ENCODE data around the gene TPI1. TPM values are rescaled to one million over a fixed set of nuclear protein-coding genes. Genes with fewer than 3 reads are reported as not detected.
"Not testable (repeated sequence)": the region's sequence is repeated elsewhere in the genome, so short reads cannot be mapped to it uniquely, and the experiment has no call there.

TPI1 gene
- polyA plus RNA-seq, 1 of the 3 experiments (the other 2 are of a cell fraction): 1,175 TPM

- POLR2A ChIA-PET: interaction anchor here (0.6 to 4.0 kb wide), 22 partner anchors 8 to 269 kb away, joined by 3 to 45 read pairs (median 4); partner anchors contain the start of genes C12orf57, CDCA3, COPS7A and ENO2
- H3K9me2 ChIP-seq: no peaks in the 10 kb centered on the region
- peak within 1 kb of the TSS; percentile 42 for H2AFZ ChIP-seq (ENCODE audit: low read depth)
- no peaks in the 10 kb centered on the region for H3K27me3 ChIP-seq (ENCODE audit: insufficient read depth)
- H3K4me2 ChIP-seq: peak within 1 kb of the TSS; percentile 100
- peaks cover 39% of the 10 kb centered on the region for H4K20me1 ChIP-seq (ENCODE audit: insufficient read depth)
- peak within 1 kb of the TSS; percentile 89 for H3K9ac ChIP-seq
- peaks cover 64% of the 10 kb centered on the region for H3K79me2 ChIP-seq (ENCODE audit: insufficient read depth)
- CTCF ChIA-PET: interaction anchor here (0.9 to 10.9 kb wide), 42 partner anchors 10 to 357 kb away, joined by 3 to 164 read pairs (median 7); partner anchors contain the start of genes CDCA3, COPS7A, ENO2 and GNB3
- H3K4me1 ChIP-seq (ENCODE audit: control insufficient read depth in 1 of 2, insufficient read depth in 2 of 2, low read depth in 1 of 2, low read length in 1 of 2): peaks cover 30 to 39% of the 10 kb centered on the region in 2 experiments
- 4% methylated on average over 19 of the region's 66 CpGs for WGBS (ENCODE audit: low lambda C conversion rate)
- H3K36me3 ChIP-seq (replicated peaks in 1 of 2; ENCODE audit: control insufficient read depth in 1 of 2, insufficient read depth in 2 of 2, low read length in 1 of 2): peaks cover 20 to 26% of the 10 kb centered on the region in 2 experiments
- H3F3A ChIP-seq (replicated peaks; ENCODE audit: insufficient read depth): peaks cover 38% of the 10 kb centered on the region
- TF ChIP-seq RXRA (IDR thresholded peaks at IDR 0.05; ENCODE audit: borderline replicate concordance, low read depth) (no peak), PBX3 (IDR thresholded peaks at IDR 0.05) (no peak), POLR2AphosphoS5 (IDR thresholded peaks at IDR 0.05; ENCODE audit: low read depth, low read length) (peak; percentile 76), ELF1 (IDR thresholded peaks at IDR 0.05) (peak; percentile 58; the same call in 1 of the 2 replicates), USF2 (IDR thresholded peaks at IDR 0.05; ENCODE audit: borderline replicate concordance, low read depth, low read length) (no peak), MAX (IDR thresholded peaks at IDR 0.05; ENCODE audit: low read depth) (peak; percentile 36; the same call in 1 of the 2 replicates), TAF1 (IDR thresholded peaks at IDR 0.05; ENCODE audit: borderline replicate concordance, low read depth, low read length) (peak; percentile 76), NFIC (IDR thresholded peaks at IDR 0.05; ENCODE audit: borderline replicate concordance) (no peak), IRF3 (IDR thresholded peaks at IDR 0.05; ENCODE audit: low read depth, low read length) (no peak), FOSL2 (IDR thresholded peaks at IDR 0.05; ENCODE audit: borderline replicate concordance, low read depth) (no peak), CHD2 (IDR thresholded peaks at IDR 0.05; ENCODE audit: low read length, partially characterized antibody) (peak; percentile 62), ZBTB33 (IDR thresholded peaks at IDR 0.05; ENCODE audit: borderline replicate concordance, low read depth) (no peak), SIN3A (IDR thresholded peaks at IDR 0.05; ENCODE audit: borderline replicate concordance, low read depth, low read length) (peak; percentile 49; the same call in 1 of the 2 replicates), GATA2 (CRISPR knock-in tag; IDR thresholded peaks at IDR 0.05) (no peak), FOXM1 (IDR thresholded peaks at IDR 0.05; ENCODE audit: low read depth) (no peak), RAD21 (IDR thresholded peaks at IDR 0.05; ENCODE audit: low read length) (no peak), JUND (IDR thresholded peaks at IDR 0.05) (no peak), EP300 (IDR thresholded peaks at IDR 0.05; ENCODE audit: borderline replicate concordance in 1 of 2, low read depth in 1 of 2, low read length in 1 of 2) (0 out of 4 replicates have a peak, but pooled peaks of 1 of the 2 experiments have one; percentile 30), GABPA (IDR thresholded peaks at IDR 0.05; ENCODE audit: low read depth) (peak; percentile 69), USF1 (IDR thresholded peaks at IDR 0.05; ENCODE audit: borderline replicate concordance, low read depth) (no peak)
- H3K27ac ChIP-seq (ENCODE audit: low read depth in 2 of 2, low read length in 1 of 2): peak within 1 kb of the TSS; percentile 69 to 84
- H3K4me3 ChIP-seq (ENCODE audit: low read depth in 2 of 2, low read length in 1 of 2): peak within 1 kb of the TSS; percentile 64 to 91
- no peaks in the 10 kb centered on the region for H3K9me3 ChIP-seq
- peak; percentile 97 for DNase-seq
Measured at GRCh38 chr12:6873094-6874014, 6.0 kb downstream of the TPI1 start, which contains the start of gene SPSB2. Gene SPSB2, minus strand, starts transcription at chr12:6873303. Its CDS starts 402 bp downstream, at chr12:6872901.

GRCh38 chr12:6874015-6874368 lies 6.7 kb downstream of the TPI1 start:
- Histone ChIP-seq H3K79me2 (ENCODE audit: insufficient read depth) (peaks cover 57% of the 10 kb centered on the region), H4K20me1 (ENCODE audit: insufficient read depth) (peaks cover 33% of the 10 kb centered on the region), H3K9ac (peak overlapping the region; percentile 89), H3K4me3 (ENCODE audit: low read depth in 2 of 2, low read length in 1 of 2) (peak overlapping the region; percentile 64 to 91), H3K36me3 (replicated peaks in 1 of 2; ENCODE audit: control insufficient read depth in 1 of 2, insufficient read depth in 2 of 2, low read length in 1 of 2) (peaks cover 19 to 26% of the 10 kb centered on the region in 2 experiments), H3F3A (replicated peaks; ENCODE audit: insufficient read depth) (peaks cover 35% of the 10 kb centered on the region), H3K27ac (ENCODE audit: low read depth in 2 of 2, low read length in 1 of 2) (peak overlapping the region; percentile 69 to 73), H3K4me2 (peak overlapping the region; percentile 100), H3K4me1 (ENCODE audit: control insufficient read depth in 1 of 2, insufficient read depth in 2 of 2, low read depth in 1 of 2, low read length in 1 of 2) (peaks cover 29 to 32% of the 10 kb centered on the region in 2 experiments), H2AFZ (ENCODE audit: low read depth) (peak overlapping the region; percentile 42)
- H3K9me3 ChIP-seq; DNase-seq; H3K27me3 ChIP-seq (ENCODE audit: insufficient read depth); H3K9me2 ChIP-seq: not testable (repeated sequence)
- ChIA-PET POLR2A (interaction anchor here (1.2 to 4.0 kb wide), 4 partner anchors 11 to 108 kb away, joined by 3 to 45 read pairs (median 16); partner anchors contain the start of genes CDCA3, PTMS and USP5), CTCF (interaction anchor here (1.2 to 7.5 kb wide), 6 partner anchors 9 to 65 kb away, joined by 3 to 85 read pairs (median 33); partner anchors contain the start of genes LRRC23 and P3H3)
- WGBS (ENCODE audit: low lambda C conversion rate): 65% methylated on average over 9 of the region's 9 CpGs

All from SK-N-SH (cell line).